Activated CD4-positive, alpha-beta T cell treated with anti-CD3 and anti-CD28 coated beads for 36 hours (primary cell): Measurements from ENCODE around the gene STXBP1. TPM values are rescaled to one million over a fixed set of nuclear protein-coding genes. Genes with fewer than 3 reads are reported as not detected.

Source experiments
- ATAC-seq: fragments of 200-7000 bp; cut with Tn5 transposase; one replicate; pipeline ENCODE4 v1.10.0; 2021; ENCODE audit warnings: mild to moderate bottlenecking, moderate library complexity
- CTCF ChIA-PET: fragments of 350-600 bp; sonication (Branson Sonifier 250); formaldehyde crosslinking; loops from one replicate; lab custom pipeline; 2021; ENCODE audit warnings: antibody characterized with exemption; lab: Charles Lee
- POLR2A ChIA-PET: fragments of 350-600 bp; sonication (Branson Sonifier 250); formaldehyde crosslinking; loops from one replicate; lab custom pipeline; 2021; ENCODE audit warnings: antibody characterized with exemption, inconsistent platforms; lab: Charles Lee
- DNase-seq: peaks from one replicate; pipeline ENCODE4 v3.0.0-alpha.2; 2020
- H3K27ac Mint-ChIP-seq: one replicate; pipeline ENCODE4 v1.8.0; 2021; ENCODE audit warnings: mixed read lengths
- H3K27me3 Mint-ChIP-seq: one replicate; pipeline ENCODE4 v1.8.0; 2021; ENCODE audit warnings: mixed read lengths
- H3K36me3 Mint-ChIP-seq: one replicate; pipeline ENCODE4 v1.8.0; 2021; ENCODE audit warnings: low read depth, mixed read lengths
- H3K4me1 Mint-ChIP-seq: one replicate; pipeline ENCODE4 v1.8.0; 2021; ENCODE audit warnings: mixed read lengths
- H3K4me3 Mint-ChIP-seq: one replicate; pipeline ENCODE4 v1.8.0; 2021; ENCODE audit warnings: mild to moderate bottlenecking, moderate library complexity, mixed read lengths
- H3K9me3 Mint-ChIP-seq: one replicate; pipeline ENCODE4 v1.8.0; 2021; ENCODE audit warnings: low read depth, mixed read lengths
- intact Hi-C, 2 experiments: fragments of 100-400 bp; cut with DNase I in 1 of 2; cut with micrococcal nuclease in 1 of 2; formaldehyde crosslinking; loops; one replicate each; pipeline versions ENCODE4 v1.14.2 to v1.15.1; 2022 to 2024; cut with DNase I, micrococcal nuclease
- total RNA-seq, 2 experiments: library from RNA; stranded (reverse); gene quantifications; one replicate each; pipeline ENCODE4 v1.2.3, GENCODE V29; 2021

The STXBP1 gene
- total RNA-seq, 2 experiments from 2014 or later = 15.9 to 18.1 TPM

DNA sequence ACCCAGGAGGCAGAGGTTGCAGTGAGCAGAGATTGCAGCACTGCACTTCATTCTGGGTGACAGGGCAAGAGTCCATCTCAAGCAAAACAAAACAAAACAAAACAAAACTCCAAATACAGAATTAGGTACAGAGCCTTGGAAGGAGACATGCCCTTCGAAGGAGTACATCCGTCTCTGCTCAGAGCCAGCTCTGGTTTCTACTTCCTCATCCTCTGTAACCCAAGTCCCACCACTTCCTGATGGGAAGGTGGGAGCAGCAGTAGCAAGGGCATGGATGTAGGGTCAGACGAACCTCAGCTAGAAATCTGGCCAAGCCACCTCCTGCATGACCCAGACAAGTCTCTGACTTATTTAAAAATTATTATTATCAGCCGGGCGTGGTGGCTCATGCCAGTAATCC is 16.5 kb upstream of the STXBP1 start:
- no peak overlapping the region for H3K27ac Mint-ChIP-seq
- DNase-seq (no peak), ATAC-seq (no peak)
- H3K27me3 Mint-ChIP-seq = no peaks in the 10 kb centered on the region
- CTCF ChIA-PET = interaction anchor here (0.6 kb wide), 1 partner anchor 12 kb away, joined by 3 read pairs; no protein-coding TSS in a partner anchor
- H3K4me1 Mint-ChIP-seq = no peaks in the 10 kb centered on the region
- H3K9me3 Mint-ChIP-seq = no peaks in the 10 kb centered on the region
- H3K4me3 Mint-ChIP-seq = no peak overlapping the region
- POLR2A ChIA-PET = no interaction called here
- intact Hi-C loops = no loop called here
- no peaks in the 10 kb centered on the region for H3K36me3 Mint-ChIP-seq

DNA sequence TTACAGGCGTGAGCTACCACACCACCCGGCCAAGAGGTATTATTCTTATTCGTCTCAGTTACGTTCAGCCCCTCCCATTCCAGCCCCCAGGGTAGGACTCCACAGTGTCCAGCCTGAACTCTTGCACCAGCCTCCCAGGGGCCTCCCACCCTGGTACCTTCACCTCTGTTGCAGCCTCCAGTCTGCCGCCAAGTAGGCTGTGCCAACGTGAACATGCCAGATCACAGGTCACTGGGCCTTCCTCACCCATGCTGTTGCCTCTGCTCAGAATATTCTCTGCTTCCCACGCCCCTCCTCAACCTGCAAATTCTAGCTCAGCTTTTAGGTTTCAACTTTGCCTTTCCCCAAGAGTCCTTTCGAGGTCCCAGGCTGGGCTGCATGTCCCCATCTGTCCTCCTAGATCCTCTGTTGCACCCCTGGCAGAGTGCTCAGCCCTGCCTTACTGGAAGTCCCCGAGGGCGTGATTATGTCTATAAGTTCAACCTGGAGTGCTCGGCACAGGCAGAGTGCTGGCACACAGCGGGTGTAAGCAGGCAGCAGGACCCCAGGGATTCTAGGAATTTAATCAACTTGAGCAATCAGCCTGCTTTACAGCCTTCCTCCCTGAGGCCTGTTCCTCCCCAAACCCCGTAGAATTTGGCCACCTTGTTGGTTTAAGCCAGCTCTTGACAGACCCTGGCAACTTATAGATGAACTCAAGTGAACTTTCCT is 13.1 kb upstream of the STXBP1 start:
- no peaks in the 10 kb centered on the region for H3K9me3 Mint-ChIP-seq
- peaks cover 3% of the 10 kb centered on the region for H3K27me3 Mint-ChIP-seq
- H3K4me3 Mint-ChIP-seq = no peak overlapping the region
- intact Hi-C loops = no loop called here
- ATAC-seq (no peak), DNase-seq (no peak)
- ChIA-PET CTCF (interaction anchor here (1.0 kb wide), 1 partner anchor 9 kb away, joined by 3 read pairs; no protein-coding TSS in a partner anchor), POLR2A (interaction anchor here (0.7 kb wide), 1 partner anchor 9 kb away, joined by 4 read pairs; no protein-coding TSS in a partner anchor)
- no peak overlapping the region for H3K27ac Mint-ChIP-seq
- H3K36me3 Mint-ChIP-seq = no peaks in the 10 kb centered on the region
- no peaks in the 10 kb centered on the region for H3K4me1 Mint-ChIP-seq

DNA sequence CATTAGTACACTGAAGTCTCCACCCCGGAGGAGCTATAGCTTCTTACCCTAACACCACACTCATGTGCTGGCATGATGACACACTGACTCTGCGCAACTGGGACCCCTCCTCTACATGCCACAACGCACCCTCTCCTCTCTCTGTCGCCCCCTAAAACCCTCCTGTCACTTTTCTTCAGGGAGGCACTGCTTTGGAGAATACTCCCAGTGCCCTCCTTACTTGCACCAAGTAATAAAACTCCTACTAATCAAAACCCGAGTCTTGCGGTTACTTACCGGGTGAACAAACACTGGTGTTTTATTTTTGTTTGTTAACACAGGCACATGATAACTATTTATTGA is 12.6 kb upstream of the STXBP1 start:
- Mint-ChIP-seq H3K9me3 (no peaks in the 10 kb centered on the region), H3K4me3 (no peak overlapping the region), H3K27ac (no peak overlapping the region), H3K27me3 (peaks cover 3% of the 10 kb centered on the region), H3K36me3 (no peaks in the 10 kb centered on the region), H3K4me1 (no peaks in the 10 kb centered on the region)
- DNase-seq = no peak
- CTCF ChIA-PET = interaction anchor here (0.7 kb wide), 1 partner anchor 136 kb away, joined by 3 read pairs; the partner anchor contains the start of gene TOR2A
- intact Hi-C loops = no loop called here
- ATAC-seq = no peak
- POLR2A ChIA-PET = interaction anchor here (0.7 kb wide), 1 partner anchor 9 kb away, joined by 4 read pairs; no protein-coding TSS in a partner anchor

DNA sequence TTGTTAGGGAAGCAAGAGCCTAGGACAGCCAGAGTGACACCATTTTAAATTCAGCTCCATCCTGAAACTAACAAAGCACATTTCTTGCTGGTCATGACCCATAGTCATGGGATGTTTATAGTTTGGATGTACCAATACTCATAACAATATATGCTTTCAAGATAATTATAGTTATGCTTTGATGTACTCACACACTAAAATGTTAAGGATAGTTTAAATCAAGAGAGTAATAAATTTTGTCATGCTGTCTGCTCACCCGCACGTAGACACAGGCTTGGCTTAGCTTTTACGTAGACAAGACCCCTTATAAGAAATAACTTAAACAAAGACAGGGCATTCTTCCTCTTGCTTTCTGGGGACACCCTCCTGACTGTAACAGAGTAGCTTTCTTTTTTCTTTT is 8.9 kb upstream of the STXBP1 start:
- Mint-ChIP-seq H3K4me3 (no peak overlapping the region), H3K27me3 (peaks cover 5% of the 10 kb centered on the region), H3K9me3 (no peaks in the 10 kb centered on the region), H3K27ac (no peak overlapping the region), H3K4me1 (peaks cover 6% of the 10 kb centered on the region), H3K36me3 (no peaks in the 10 kb centered on the region)
- ATAC-seq = no peak
- intact Hi-C loops = no loop called here
- ChIA-PET CTCF (interaction anchor here (0.7 to 1.0 kb wide), 2 partner anchors 8 to 98 kb away, joined by 3 to 5 read pairs; partner anchors contain the start of gene STXBP1), POLR2A (no interaction called here)
- no peak for DNase-seq

DNA sequence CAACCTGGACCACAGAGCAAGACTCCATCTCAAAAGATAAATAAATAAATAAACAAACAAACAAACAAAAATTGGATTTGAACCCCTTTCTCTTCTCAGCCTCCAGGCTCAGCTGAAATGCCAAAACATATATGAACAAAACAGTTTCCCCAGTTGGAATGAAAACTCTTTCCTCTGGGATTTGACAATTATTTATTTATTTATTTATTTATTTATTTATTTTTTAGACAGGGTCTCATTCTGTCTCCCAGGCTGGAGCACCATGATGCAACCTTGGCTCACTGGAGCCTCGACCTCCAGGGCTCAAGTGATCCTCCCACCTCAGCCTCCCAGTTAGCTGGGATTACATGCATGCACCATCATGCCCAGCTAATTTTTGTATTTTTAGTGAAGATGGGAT is 6.0 kb upstream of the STXBP1 start:
- Mint-ChIP-seq H3K27ac (no peak overlapping the region), H3K9me3 (no peaks in the 10 kb centered on the region), H3K27me3 (peaks cover 20% of the 10 kb centered on the region), H3K36me3 (no peaks in the 10 kb centered on the region), H3K4me3 (no peak overlapping the region), H3K4me1 (peaks cover 11% of the 10 kb centered on the region)
- no peak for DNase-seq
- ChIA-PET POLR2A (no interaction called here), CTCF (no interaction called here)
- no peak for ATAC-seq
- intact Hi-C loops = no loop called here

DNA sequence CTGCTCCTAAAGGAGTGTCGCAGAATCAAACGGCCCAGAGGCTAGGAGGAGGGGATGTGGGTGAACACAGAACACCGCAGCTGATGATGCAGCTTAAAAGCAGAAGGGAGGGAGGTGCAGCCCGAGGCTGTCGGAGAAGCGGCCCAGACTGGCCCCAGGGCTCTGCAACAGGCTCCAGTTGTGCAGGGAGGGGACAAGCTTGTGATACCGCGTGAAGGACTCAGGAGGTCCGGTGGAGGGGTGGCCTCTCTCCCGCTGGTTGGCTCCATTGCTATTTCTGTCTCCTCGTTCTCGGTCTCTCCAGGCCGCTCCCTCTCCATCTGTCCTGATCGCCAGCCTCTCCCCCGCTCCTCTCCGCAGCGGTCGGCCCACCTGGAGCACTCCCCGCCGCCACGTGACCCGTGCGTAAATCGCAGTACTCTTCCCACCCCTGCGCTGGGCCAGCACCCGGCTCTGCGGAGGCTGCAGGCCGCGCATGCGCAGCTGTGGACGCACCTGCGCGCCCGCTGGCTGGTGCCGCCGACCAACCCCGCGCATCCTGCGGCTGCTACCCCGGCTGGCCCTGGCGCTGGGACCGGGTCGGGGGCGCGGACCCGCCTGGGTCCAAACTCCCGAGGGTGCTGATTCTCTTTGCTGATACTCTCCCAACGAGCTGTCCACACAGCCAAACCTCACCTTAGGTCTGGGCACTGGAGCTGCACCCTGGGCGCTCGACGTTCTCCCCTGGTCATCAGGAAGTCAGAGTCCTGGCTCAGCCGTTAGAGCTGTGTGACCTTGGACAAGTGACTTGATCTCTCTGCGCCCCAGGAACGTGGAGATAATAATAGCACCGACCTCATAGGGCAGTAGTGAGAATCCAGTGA is 3.7 kb upstream of the STXBP1 start:
- Mint-ChIP-seq H3K4me1 (peaks cover 21% of the 10 kb centered on the region), H3K27ac (no peak overlapping the region)

DNA sequence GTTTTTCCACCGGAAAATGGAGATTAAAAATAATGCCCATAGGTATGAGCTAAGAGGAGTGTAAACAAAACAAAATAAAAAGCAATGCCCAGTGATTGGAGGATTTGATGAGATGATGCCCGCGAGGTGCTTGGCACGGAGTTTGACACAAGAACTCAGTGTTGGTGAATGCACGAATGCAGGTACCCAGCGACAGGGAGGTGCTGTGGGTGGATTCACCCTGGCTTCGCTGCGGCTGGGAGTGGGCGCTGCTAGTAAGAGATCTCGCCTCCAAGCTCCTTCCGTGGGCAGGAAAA is 526 bp upstream of the STXBP1 start:
- H3K4me1 Mint-ChIP-seq = peaks cover 26% of the 10 kb centered on the region
- peak; percentile 4 for ATAC-seq

More for the DNA sequence above, 3.7 kb upstream of the STXBP1 start:
- DNase-seq = peak; percentile 84
- Mint-ChIP-seq H3K27me3 (peaks cover 27% of the 10 kb centered on the region), H3K9me3 (no peaks in the 10 kb centered on the region), H3K4me3 (peak overlapping the region; percentile 73), H3K36me3 (no peaks in the 10 kb centered on the region)
- ATAC-seq = peak; percentile 69
- intact Hi-C loops = loop anchor here in 1 of 2 experiments (1.0 kb wide), 3 partner anchors 39 to 127 kb away; partner anchors contain the start of genes PTRH1 and TOR2A
- ChIA-PET CTCF (interaction anchor here (0.6 to 2.1 kb wide), 11 partner anchors 8 to 1320 kb away, joined by 3 to 7 read pairs (median 4); partner anchors contain the start of gene TOR2A), POLR2A (interaction anchor here (0.6 to 1.1 kb wide), 2 partner anchors 9 to 40 kb away, joined by 3 to 4 read pairs; no protein-coding TSS in a partner anchor)

DNA sequence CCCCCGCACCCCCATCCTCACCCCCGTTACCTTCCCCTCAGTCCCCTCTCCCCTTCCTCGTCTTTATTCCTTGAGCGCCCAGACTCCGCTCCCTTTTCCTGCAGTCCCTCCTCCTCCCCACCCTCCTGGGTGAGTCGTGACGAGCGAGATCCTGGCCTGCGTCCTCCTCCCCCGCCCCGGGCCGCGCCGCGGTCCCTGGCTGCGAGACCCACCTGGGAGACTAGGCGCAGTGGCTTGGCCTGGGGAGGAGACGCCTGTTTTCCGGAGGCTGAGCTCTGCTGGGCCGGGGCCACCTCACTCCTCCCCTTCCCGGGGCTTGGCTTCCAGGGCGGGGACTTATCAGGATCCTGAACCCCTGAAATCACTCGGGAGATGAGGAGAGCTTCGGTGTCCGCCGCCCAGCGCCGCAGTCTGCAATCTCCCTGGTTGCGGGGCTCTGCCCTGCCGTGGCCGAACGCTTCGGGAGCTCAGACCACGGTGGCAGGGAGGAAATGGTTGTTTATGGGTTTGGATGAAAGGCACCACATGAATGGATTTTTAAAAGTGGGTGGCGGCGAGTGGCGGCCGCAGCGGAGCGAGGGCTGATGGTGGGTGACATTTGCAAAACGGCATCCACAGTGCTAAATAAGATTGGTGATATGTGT is 984 bp downstream of the STXBP1 start:
- peak; percentile 9 for ATAC-seq
- ChIA-PET CTCF (no interaction called here), POLR2A (interaction anchor here (1.0 kb wide), 1 partner anchor 122 kb away, joined by 3 read pairs; the partner anchor contains the start of gene TOR2A)
- peaks cover 30% of the 10 kb centered on the region for H3K27me3 Mint-ChIP-seq
- H3K36me3 Mint-ChIP-seq = no peaks in the 10 kb centered on the region
- H3K4me3 Mint-ChIP-seq = peak overlapping the region; percentile 76
- H3K4me1 Mint-ChIP-seq = peaks cover 22% of the 10 kb centered on the region
- DNase-seq = peak; percentile 52
- H3K27ac Mint-ChIP-seq = peak overlapping the region; percentile 34
- no peaks in the 10 kb centered on the region for H3K9me3 Mint-ChIP-seq
- intact Hi-C loops = loop anchor here in 1 of 2 experiments (1.0 to 5.0 kb wide), 15 partner anchors 44 to 806 kb away; partner anchors contain the start of genes CDK9, LRSAM1, PTRH1 and RALGPS1

More for the DNA sequence above, 526 bp upstream of the STXBP1 start:
- intact Hi-C loops = loop anchor here in 1 of 2 experiments (5.0 kb wide), 2 partner anchors 176 to 804 kb away; partner anchors contain the start of genes CDK9 and ZBTB43
- DNase-seq = no peak
- Mint-ChIP-seq H3K9me3 (no peaks in the 10 kb centered on the region), H3K27ac (peak overlapping the region; percentile 71), H3K27me3 (peaks cover 32% of the 10 kb centered on the region), H3K4me3 (peak overlapping the region; percentile 85), H3K36me3 (no peaks in the 10 kb centered on the region)
- ChIA-PET CTCF (interaction anchor here (0.6 to 1.6 kb wide), 6 partner anchors 9 to 258 kb away, joined by 3 to 6 read pairs (median 3); no protein-coding TSS in a partner anchor), POLR2A (interaction anchor here (0.6 kb wide), 1 partner anchor 43 kb away, joined by 3 read pairs; no protein-coding TSS in a partner anchor)

DNA sequence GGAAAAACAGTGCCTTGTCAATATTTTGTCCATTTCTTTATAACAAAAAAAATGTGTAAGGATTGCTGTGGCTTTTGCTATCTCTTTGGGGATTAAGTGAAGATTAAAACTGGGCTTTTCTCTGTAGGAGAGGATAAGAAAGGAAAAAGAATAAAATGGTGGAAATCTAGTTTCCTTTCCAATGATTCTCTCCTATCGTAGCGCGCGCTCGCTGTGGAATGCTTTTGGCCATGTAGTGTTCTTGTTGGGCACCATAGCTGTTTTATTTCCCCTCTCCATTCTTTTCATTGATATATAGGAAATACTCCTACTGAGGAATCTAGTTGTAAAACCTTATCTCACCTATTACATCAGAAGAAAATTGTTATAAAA is 1.5 kb downstream of the STXBP1 start:
- no peak for DNase-seq
- POLR2A ChIA-PET = interaction anchor here (1.0 kb wide), 1 partner anchor 121 kb away, joined by 3 read pairs; the partner anchor contains the start of gene TOR2A
- intact Hi-C loops = loop anchor here in 1 of 2 experiments (2.0 to 5.0 kb wide), 4 partner anchors 174 to 806 kb away; partner anchors contain the start of genes CDK9, SLC25A25, SLC2A8 and ZBTB43
- ATAC-seq = no peak
- Mint-ChIP-seq H3K4me3 (peak overlapping the region; percentile 76), H3K36me3 (no peaks in the 10 kb centered on the region), H3K27ac (no peak overlapping the region), H3K9me3 (no peaks in the 10 kb centered on the region), H3K27me3 (peaks cover 30% of the 10 kb centered on the region), H3K4me1 (peaks cover 19% of the 10 kb centered on the region)
- CTCF ChIA-PET = no interaction called here

DNA sequence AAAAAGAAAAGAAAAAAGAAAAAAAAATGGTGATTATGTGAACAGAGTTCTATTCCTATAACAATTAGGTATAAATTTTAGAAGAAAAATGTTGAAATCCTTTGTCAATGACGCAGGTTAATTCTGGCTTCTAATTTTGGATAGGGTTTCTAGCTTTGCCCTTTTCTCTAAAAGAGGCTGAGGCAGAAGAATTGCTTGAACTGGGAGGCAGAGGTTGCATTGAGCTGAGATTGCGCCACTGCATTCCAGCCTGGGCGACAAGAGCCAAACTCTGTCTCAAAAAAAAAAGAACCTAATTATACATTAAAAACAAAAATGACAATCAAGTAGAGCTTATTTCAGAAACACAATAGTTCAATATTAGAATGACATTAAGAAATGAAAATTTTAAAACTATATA is 2.9 kb downstream of the STXBP1 start:
- Mint-ChIP-seq H3K36me3 (no peaks in the 10 kb centered on the region), H3K27me3 (peaks cover 21% of the 10 kb centered on the region), H3K27ac (no peak overlapping the region), H3K9me3 (no peaks in the 10 kb centered on the region), H3K4me1 (peaks cover 16% of the 10 kb centered on the region), H3K4me3 (no peak overlapping the region)
- CTCF ChIA-PET = interaction anchor here (0.6 to 0.7 kb wide), 3 partner anchors 37 to 308 kb away, joined by 3 to 4 read pairs (median 4); no protein-coding TSS in a partner anchor
- intact Hi-C loops = loop anchor here in 1 of 2 experiments (5.0 kb wide), 2 partner anchors 172 to 808 kb away; partner anchors contain the start of genes CDK9 and ZBTB43
- ATAC-seq = no peak
- POLR2A ChIA-PET = interaction anchor here (0.7 kb wide), 2 partner anchors 19 to 282 kb away, joined by 5 to 7 read pairs; no protein-coding TSS in a partner anchor
- no peak for DNase-seq
